NCI-H345 treated with DMSO at 0.1 percent for 48 hours (cell line): ENCODE results near the gene MYO1H.
"Not testable (repeated sequence)": the region's sequence is repeated elsewhere in the genome, so short reads cannot be mapped to it uniquely, and the experiment has no call there.

Experiments used
- DNase-seq: peaks from one replicate; lab custom pipeline; 2025; ENCODE audit not compliant: unreplicated experiment; lab: John Stamatoyannopoulos, UW

MYO1H gene

GRCh38 chr12:109467978-109468676 lies 120.4 kb downstream of the MYO1H start:
- DNase-seq: no peak

GRCh38 chr12:109469517-109469916 lies 121.8 kb downstream of the MYO1H start:
- no peak for DNase-seq

GRCh38 chr12:109473006-109473405 lies 125.3 kb downstream of the MYO1H start:
- no peak for DNase-seq

- not testable (repeated sequence) for DNase-seq
These were observed 126.0 kb downstream of the MYO1H start for GRCh38 chr12:109473526-109474270.

- no peak for DNase-seq
These were observed 127.4 kb downstream of the MYO1H start for GRCh38 chr12:109475121-109475520.

GRCh38 chr12:109475993-109476806 lies 128.5 kb downstream of the MYO1H start:
- no peak for DNase-seq

- no peak for DNase-seq
These were observed 129.1 kb downstream of the MYO1H start for GRCh38 chr12:109476807-109477184.

- peak; percentile 85 for DNase-seq
These were observed 129.7 kb downstream of the MYO1H start, which contains the start of the genes KCTD10 and UBE3B for GRCh38 chr12:109477185-109477962. Gene KCTD10, minus strand, starts transcription at chr12:109477300. Its CDS starts 38 bp downstream, at chr12:109477262. Gene UBE3B, plus strand, starts transcription at chr12:109477634. Its CDS starts 5,918 bp downstream, at chr12:109483552.

GRCh38 chr12:109477963-109478315 lies 130.2 kb downstream of the MYO1H start:
- DNase-seq: no peak

- no peak for DNase-seq
These were observed 132.1 kb downstream of the MYO1H start for GRCh38 chr12:109479761-109480160.

GRCh38 chr12:109480356-109480755 lies 132.7 kb downstream of the MYO1H start:
- DNase-seq: no peak

- no peak for DNase-seq
These were observed 134.2 kb downstream of the MYO1H start for GRCh38 chr12:109481863-109482262.

GRCh38 chr12:109482491-109482890 lies 134.8 kb downstream of the MYO1H start:
- no peak for DNase-seq

- no peak for DNase-seq
These were observed 135.2 kb downstream of the MYO1H start for GRCh38 chr12:109482894-109483293.

- no peak for DNase-seq
These were observed 135.6 kb downstream of the MYO1H start for GRCh38 chr12:109483346-109483745.

- DNase-seq: no peak
These were observed 137.5 kb downstream of the MYO1H start for GRCh38 chr12:109485201-109485600.

- DNase-seq: no peak
These were observed 139.7 kb downstream of the MYO1H start for GRCh38 chr12:109487181-109488050.

- no peak for DNase-seq
These were observed 140.5 kb downstream of the MYO1H start for GRCh38 chr12:109488051-109488665.
